SK-N-SH (cell line): ENCODE results near the gene SBNO1. TPM values are rescaled to one million over a fixed set of nuclear protein-coding genes. Genes with fewer than 3 reads are reported as not detected.

ENCODE experiments used
- CTCF ChIA-PET: fragments of 300-600, 350-600 bp; formaldehyde crosslinking; extraction: SDS; loops from one replicate; lab custom pipeline; 2021; lab: Yijun Ruan, JAX
- POLR2A ChIA-PET: fragments of 350-600 bp; sonication (Branson Sonifier 250); formaldehyde crosslinking; extraction: SDS; loops from one replicate; lab custom pipeline; 2020; ENCODE audit warnings: antibody characterized with exemption, inconsistent platforms; lab: Yijun Ruan, JAX
- DNase-seq: peaks from one replicate; pipeline ENCODE4 v3.0.0; 2012
- H2AFZ ChIP-seq: fragments of 200-600 bp; sonication (generic); 2 replicates; pipeline ENCODE4 v1.8.1; 2016; ENCODE audit warnings: antibody characterized with exemption, mild to moderate bottlenecking, low read depth
- H3F3A ChIP-seq: fragments of 200-600 bp; sonication (generic); replicated peaks from 2 replicates; pipeline ENCODE3; 2016; ENCODE audit warnings: antibody characterized with exemption, mild to moderate bottlenecking; ENCODE audit not compliant: insufficient read depth
- H3K27ac ChIP-seq, 2 experiments: fragments of 200-500 bp in 1 of 2; fragments of 200-600 bp in 1 of 2; sonication (Bioruptor generic) in 1 of 2; sonication (generic), shearing (Covaris generic) in 1 of 2; 2 replicates each; pipeline versions ENCODE4 v1.5.1 to v1.6.1; 2014 to 2016; ENCODE audit warnings: low read depth in 2 of 2, inconsistent platforms in 1 of 2, low read length in 1 of 2, mild to moderate bottlenecking in 1 of 2, mixed read lengths in 1 of 2
- H3K27me3 ChIP-seq: fragments of 200-600 bp; sonication (generic), shearing (Covaris generic); 2 replicates; pipeline ENCODE4 v1.6.1; 2016; ENCODE audit warnings: mixed run types; ENCODE audit not compliant: insufficient read depth
- H3K36me3 ChIP-seq, 2 experiments: fragments of 200-500 bp in 1 of 2; fragments of 200-600 bp in 1 of 2; sonication (Bioruptor generic) in 1 of 2; sonication (generic) in 1 of 2; replicated peaks in 1 of 2; 2 replicates each; pipeline versions ENCODE3 to v1.5.1; 2014 to 2016; ENCODE audit warnings: low read length in 1 of 2, mild to moderate bottlenecking in 1 of 2; ENCODE audit not compliant: insufficient read depth in 2 of 2, control insufficient read depth in 1 of 2
- H3K4me1 ChIP-seq, 2 experiments: fragments of 200-500 bp in 1 of 2; fragments of 200-600 bp in 1 of 2; sonication (Bioruptor generic) in 1 of 2; sonication (generic), shearing (Covaris generic) in 1 of 2; 2 replicates each; pipeline versions ENCODE4 v1.5.1 to v1.6.1; 2014 to 2016; ENCODE audit warnings: low read depth in 1 of 2, low read length in 1 of 2, mixed run types in 1 of 2; ENCODE audit not compliant: insufficient read depth in 2 of 2, control insufficient read depth in 1 of 2
- H3K4me2 ChIP-seq: fragments of 200-600 bp; sonication (generic), shearing (Covaris generic); 2 replicates; pipeline ENCODE4 v1.6.1; 2017; ENCODE audit warnings: mixed run types
- H3K4me3 ChIP-seq, 2 experiments: fragments of 200-500 bp in 1 of 2; fragments of 200-600 bp in 1 of 2; sonication (Bioruptor generic) in 1 of 2; sonication (generic), shearing (Covaris generic) in 1 of 2; 2 replicates each; pipeline versions ENCODE4 v1.5.1 to v1.8.1; 2014 to 2016; ENCODE audit warnings: low read depth in 2 of 2, inconsistent platforms in 1 of 2, low read length in 1 of 2, mild to moderate bottlenecking in 1 of 2, mixed read lengths in 1 of 2, moderate library complexity in 1 of 2
- H3K79me2 ChIP-seq: fragments of 200-600 bp; sonication (generic); 2 replicates; pipeline ENCODE4 v1.8.1; 2017; ENCODE audit warnings: mild to moderate bottlenecking; ENCODE audit not compliant: insufficient read depth
- H3K9ac ChIP-seq: fragments of 200-600 bp; sonication (generic); 2 replicates; pipeline ENCODE4 v1.6.1; 2017; ENCODE audit warnings: mixed run types
- H3K9me2 ChIP-seq: fragments of 200-600 bp; sonication (generic); 2 replicates; pipeline ENCODE4 v1.6.1; 2017; ENCODE audit warnings: mixed run types
- H3K9me3 ChIP-seq: fragments of 200-600 bp; sonication (generic); 2 replicates; pipeline ENCODE4 v1.6.1; 2017; ENCODE audit warnings: mixed run types, mild to moderate bottlenecking, moderate library complexity
- H4K20me1 ChIP-seq: fragments of 200-600 bp; sonication (generic); 2 replicates; pipeline ENCODE4 v1.6.1; 2017; ENCODE audit warnings: mild to moderate bottlenecking, mixed run types; ENCODE audit not compliant: insufficient read depth
- CHD2 ChIP-seq: fragments of 150-350 bp; IDR thresholded peaks from 2 replicates; pipeline ENCODE4 v1.6.1; 2018; ENCODE audit warnings: low read length; ENCODE audit not compliant: partially characterized antibody
- EP300 ChIP-seq, 2 experiments: IDR thresholded peaks; 2 replicates each; pipeline versions ENCODE4 v1.4.0 to v1.6.1; 2012; ENCODE audit warnings: borderline replicate concordance in 1 of 2, low read depth in 1 of 2, low read length in 1 of 2
- EZH2phosphoT487 ChIP-seq: fragments of 200-600 bp; sonication (generic); IDR thresholded peaks from 2 replicates; pipeline ENCODE4 v1.6.1; 2017; ENCODE audit warnings: low read depth, mixed run types, mild to moderate bottlenecking, antibody characterized with exemption, moderate library complexity, borderline replicate concordance
- FOSL2 ChIP-seq: IDR thresholded peaks from 2 replicates; pipeline ENCODE4 v1.4.0; 2012; ENCODE audit warnings: low read depth, mild to moderate bottlenecking, moderate library complexity, borderline replicate concordance
- GABPA ChIP-seq: IDR thresholded peaks from 2 replicates; pipeline ENCODE4 v1.4.0; 2012; ENCODE audit warnings: low read depth, mild to moderate bottlenecking
- IRF3 ChIP-seq: fragments of 150-350 bp; IDR thresholded peaks from 2 replicates; pipeline ENCODE4 v1.6.1; 2016; ENCODE audit warnings: mild to moderate bottlenecking, low read depth, low read length
- MAX ChIP-seq: IDR thresholded peaks from 2 replicates; pipeline ENCODE4 v1.4.0; 2012; ENCODE audit warnings: low read depth
- MEF2A ChIP-seq: IDR thresholded peaks from 2 replicates; pipeline ENCODE4 v1.4.0; 2012; ENCODE audit warnings: low read depth, borderline replicate concordance
- NFIC ChIP-seq: IDR thresholded peaks from 2 replicates; pipeline ENCODE4 v1.4.0; 2012; ENCODE audit warnings: borderline replicate concordance
- PBX3 ChIP-seq: IDR thresholded peaks from 2 replicates; pipeline ENCODE4; 2012
- RCOR1 ChIP-seq: fragments of 150-350 bp; IDR thresholded peaks from 2 replicates; pipeline ENCODE4 v1.6.1; 2017; ENCODE audit warnings: antibody characterized with exemption, low read length
- REST ChIP-seq: IDR thresholded peaks from 2 replicates; pipeline ENCODE4 v1.6.1; 2012; ENCODE audit warnings: mild to moderate bottlenecking, low read depth, low read length, moderate library complexity
- RFX5 ChIP-seq: IDR thresholded peaks from 2 replicates; pipeline ENCODE4 v1.6.1; 2012; ENCODE audit warnings: mild to moderate bottlenecking, improper control_type of control experiment, low read length
- SMC3 ChIP-seq: IDR thresholded peaks from 2 replicates; pipeline ENCODE4 v1.6.1; 2012; ENCODE audit warnings: low read depth, low read length, improper control_type of control experiment
- TEAD4 ChIP-seq: IDR thresholded peaks from 2 replicates; pipeline ENCODE4 v1.4.0; 2012; ENCODE audit warnings: mild to moderate bottlenecking, borderline replicate concordance; ENCODE audit not compliant: insufficient read depth
- USF1 ChIP-seq: IDR thresholded peaks from 2 replicates; pipeline ENCODE4 v1.4.0; 2012; ENCODE audit warnings: low read depth, borderline replicate concordance
- USF2 ChIP-seq: fragments of 150-350 bp; IDR thresholded peaks from 2 replicates; pipeline ENCODE4 v1.6.1; 2017; ENCODE audit warnings: antibody characterized with exemption, low read length, low read depth, borderline replicate concordance
- WGBS: methylation state at CpG from one replicate; pipeline ENCODE4 v1.1.6; 2017; ENCODE audit warnings: low lambda C conversion rate; 5-methylcytosine and 5-hydroxymethylcytosine counted together
- polyA plus RNA-seq, 3 experiments: library from polyadenylated mRNA; depleted of rRNA; stranded (reverse); fragments of >200 nt; gene quantifications; 2 replicates each; pipeline ENCODE4 v1.2.3, GENCODE V29; 2012

Gene SBNO1
- polyA plus RNA-seq, 1 of the 3 experiments (the other 2 are of a cell fraction), result 4.5 TPM

GRCh38 chr12:123283461-123283860, 81.2 kb downstream of the SBNO1 start:
- no peak for DNase-seq
- Histone ChIP-seq H3K9ac (no peak overlapping the region), H4K20me1 (no peaks in the 10 kb centered on the region), H3K27ac (no peak overlapping the region), H3K9me2 (no peaks in the 10 kb centered on the region), H2AFZ (no peak overlapping the region), H3K79me2 (no peaks in the 10 kb centered on the region), H3K9me3 (no peaks in the 10 kb centered on the region), H3K36me3 (no peaks in the 10 kb centered on the region), H3K4me1 (no peaks in the 10 kb centered on the region; a peak in 1 of 4 replicates), H3K4me2 (no peak overlapping the region), H3K27me3 (no peaks in the 10 kb centered on the region), H3F3A (no peaks in the 10 kb centered on the region), H3K4me3 (no peak overlapping the region)
- ChIA-PET CTCF (interaction anchor here (1.0 to 2.7 kb wide), 2 partner anchors 14 to 300 kb away, joined by 3 to 11 read pairs; no protein-coding TSS in a partner anchor), POLR2A (no interaction called here)
- WGBS, result 92% methylated on average over 8 of the region's 8 CpGs
- TF ChIP-seq IRF3, result no peak
- no peak for TF ChIP-seq EZH2phosphoT487
- no peak for TF ChIP-seq USF2
- TF ChIP-seq FOSL2, result no peak
- no peak for TF ChIP-seq TEAD4
- TF ChIP-seq EP300 (IDR thresholded peaks at IDR 0.05; ENCODE audit: borderline replicate concordance in 1 of 2, low read depth in 1 of 2, low read length in 1 of 2), result no peak
- TF ChIP-seq GABPA, result no peak
- no peak for TF ChIP-seq RCOR1
- no peak for TF ChIP-seq USF1
- no peak for TF ChIP-seq CHD2
- no peak for TF ChIP-seq NFIC
- no peak for TF ChIP-seq SMC3
- TF ChIP-seq RFX5, result no peak
- no peak for TF ChIP-seq MEF2A

GRCh38 chr12:123282111-123282510, 82.5 kb downstream of the SBNO1 start:
- Histone ChIP-seq H3K9ac (no peak overlapping the region), H4K20me1 (no peaks in the 10 kb centered on the region), H3K9me2 (no peaks in the 10 kb centered on the region), H3K4me3 (no peak overlapping the region), H3K36me3 (no peaks in the 10 kb centered on the region), H3K4me1 (no peaks in the 10 kb centered on the region; a peak in 1 of 4 replicates), H3K27ac (no peak overlapping the region), H2AFZ (no peak overlapping the region), H3K4me2 (no peak overlapping the region), H3K9me3 (no peaks in the 10 kb centered on the region), H3K79me2 (no peaks in the 10 kb centered on the region), H3F3A (no peaks in the 10 kb centered on the region), H3K27me3 (no peaks in the 10 kb centered on the region)
- 89% methylated on average over 10 of the region's 10 CpGs for WGBS
- CTCF ChIA-PET, result interaction anchor here (2.7 kb wide), 1 partner anchor 12 kb away, joined by 11 read pairs; no protein-coding TSS in a partner anchor
- POLR2A ChIA-PET, result interaction anchor here (0.6 kb wide), 1 partner anchor 16 kb away, joined by 4 read pairs; no protein-coding TSS in a partner anchor
- no peak for DNase-seq
- no peak for TF ChIP-seq PBX3
- TF ChIP-seq MAX, result no peak
- TF ChIP-seq REST, result no peak
